Measurements from ENCODE around the gene SCARB1.

Gene SCARB1

GRCh38 chr12:124819080-124819479, 44.6 kb downstream of the SCARB1 start:
- DNase-seq = no peak

DNA sequence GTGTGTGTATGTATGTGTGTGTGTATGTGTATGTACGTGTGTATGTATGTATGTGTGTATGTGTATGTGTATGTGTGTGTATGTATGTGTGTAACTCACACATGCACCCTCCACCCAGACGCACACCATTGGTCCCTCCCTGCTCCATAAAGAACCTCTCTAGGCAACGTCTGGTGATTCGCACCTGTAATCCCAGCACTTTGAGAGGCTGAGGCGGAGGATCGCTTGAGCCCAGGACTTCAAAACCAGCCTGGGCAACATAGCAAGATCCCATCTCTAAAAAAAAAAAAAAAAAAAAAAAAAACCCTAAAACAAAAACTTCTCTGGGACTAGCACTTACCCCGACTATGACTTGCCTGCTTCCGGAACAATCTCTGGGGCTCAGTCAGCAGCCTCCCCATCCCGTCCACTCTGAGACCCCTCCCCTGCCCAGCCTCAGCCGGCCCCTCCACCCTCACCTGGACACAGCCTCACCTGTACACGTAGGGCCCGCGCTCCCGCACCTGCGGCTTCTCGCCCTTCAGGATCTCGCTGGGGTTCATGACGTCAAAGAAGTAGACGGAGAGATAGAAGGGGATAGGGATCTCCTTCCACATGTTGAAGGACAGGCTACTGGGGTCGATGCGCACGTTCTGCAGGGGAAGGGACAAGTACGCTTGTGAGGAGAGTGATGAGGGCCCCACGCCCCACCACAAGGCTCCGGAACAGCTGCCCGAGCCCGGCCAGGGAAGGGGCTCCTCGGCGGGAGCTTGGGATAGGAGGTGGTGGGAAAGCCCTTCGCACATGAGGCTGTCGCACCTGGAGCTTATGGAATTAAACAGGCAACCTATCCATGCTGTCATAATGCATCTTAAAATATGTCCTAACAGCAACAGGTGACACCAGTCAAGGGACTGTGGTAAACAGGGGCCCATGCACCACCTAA, 46.3 kb downstream of the SCARB1 start:
- no peak for DNase-seq

DNA sequence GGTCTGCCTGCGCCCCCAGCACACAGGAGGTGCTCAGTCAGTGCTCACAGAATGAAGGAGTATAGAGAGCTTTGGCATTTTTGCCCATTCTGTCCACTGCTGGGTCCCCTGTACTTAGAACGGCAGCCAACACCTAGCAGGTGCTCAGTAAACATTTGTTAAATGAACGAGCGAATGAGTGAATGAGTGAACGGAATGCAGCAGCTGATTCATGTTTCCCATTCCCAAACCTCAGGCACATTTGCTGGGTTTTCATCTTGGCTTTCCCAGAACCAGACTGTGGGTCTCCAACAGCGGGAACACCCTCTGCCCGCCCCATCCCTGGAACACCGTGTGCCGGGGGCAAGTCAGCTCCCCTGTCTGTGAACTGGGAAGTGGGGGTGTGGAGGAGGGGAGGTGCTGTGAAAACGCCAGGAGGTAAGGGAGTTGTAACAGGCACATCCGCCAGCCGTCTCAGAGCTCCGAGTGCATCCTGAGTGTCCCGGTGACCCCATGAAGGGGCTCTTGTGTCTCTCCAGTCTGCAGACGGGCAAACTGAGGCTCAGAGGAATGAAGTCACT, 47.3 kb downstream of the SCARB1 start:
- no peak for DNase-seq

DNA sequence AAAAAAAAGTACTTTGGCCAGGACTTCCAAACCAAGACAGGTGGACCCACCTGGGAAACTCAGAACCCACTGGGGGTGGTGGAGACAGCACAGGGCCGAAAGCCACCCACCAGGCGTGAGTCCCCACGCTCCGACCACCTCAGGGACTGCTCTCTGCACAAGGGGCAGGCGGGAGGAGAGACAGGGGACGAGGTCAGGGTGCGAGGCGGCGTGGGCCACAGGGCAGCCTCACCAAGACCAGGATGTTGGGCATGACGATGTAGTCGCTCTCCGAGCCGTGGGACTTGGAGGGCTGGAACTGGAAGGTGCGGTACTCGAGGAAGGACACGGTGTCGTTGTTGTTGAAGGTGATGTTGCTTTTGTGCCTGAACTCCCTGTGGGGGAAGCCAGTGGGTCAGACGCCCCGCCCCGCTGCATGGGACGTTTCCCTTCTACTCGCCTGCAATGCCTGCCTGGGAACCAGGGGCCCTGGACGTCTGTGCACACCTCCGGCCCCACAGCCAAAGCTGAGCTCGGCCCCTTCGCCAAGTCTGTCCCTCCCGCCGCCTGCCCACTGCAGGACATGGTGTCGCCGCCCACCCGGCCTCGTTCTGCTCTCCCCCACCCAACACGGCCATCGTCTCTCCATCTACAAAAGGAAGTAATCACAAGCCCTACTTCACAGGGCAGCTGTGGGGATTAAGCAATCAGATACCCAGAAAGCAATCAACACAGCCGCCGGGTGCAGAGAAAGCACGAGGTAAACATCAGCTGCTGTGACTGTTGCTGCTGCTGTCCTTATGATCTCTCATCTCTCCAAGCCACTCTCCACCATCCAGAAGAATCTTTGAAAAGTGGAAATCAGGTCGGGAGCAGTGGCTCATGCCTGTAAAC, 48.7 kb downstream of the SCARB1 start:
- no peak for DNase-seq

- DNase-seq = no peak
Measured at GRCh38 chr12:124813782-124814181, 49.9 kb downstream of the SCARB1 start.

- DNase-seq = no peak
Measured at GRCh38 chr12:124812979-124813378, 50.7 kb downstream of the SCARB1 start.

- DNase-seq = no peak
Measured at GRCh38 chr12:124812356-124812755, 51.3 kb downstream of the SCARB1 start.

DNA sequence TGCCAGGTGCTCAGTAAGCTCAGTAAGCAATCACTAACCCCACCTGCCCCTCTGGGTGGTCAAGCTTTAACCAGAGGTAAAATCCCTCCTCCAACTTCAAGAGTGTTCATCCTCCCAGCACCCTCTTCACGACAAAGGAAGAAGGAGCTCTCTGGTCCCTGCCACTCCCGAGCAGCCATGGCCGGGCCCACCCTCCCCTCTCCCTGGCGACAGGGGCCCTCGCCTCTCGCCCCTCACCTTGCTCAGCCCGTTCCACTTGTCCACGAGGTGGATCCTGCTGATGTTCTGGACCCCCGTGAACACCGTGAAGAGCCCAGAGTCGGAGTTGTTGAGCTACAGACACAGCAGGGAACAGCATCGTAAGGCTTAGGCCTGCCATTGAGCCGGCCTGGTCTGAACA, 52.0 kb downstream of the SCARB1 start:
- no peak for DNase-seq

GRCh38 chr12:124809878-124810277, 53.8 kb downstream of the SCARB1 start:
- DNase-seq = no peak

GRCh38 chr12:124809391-124809790, 54.3 kb downstream of the SCARB1 start:
- DNase-seq = no peak

DNA sequence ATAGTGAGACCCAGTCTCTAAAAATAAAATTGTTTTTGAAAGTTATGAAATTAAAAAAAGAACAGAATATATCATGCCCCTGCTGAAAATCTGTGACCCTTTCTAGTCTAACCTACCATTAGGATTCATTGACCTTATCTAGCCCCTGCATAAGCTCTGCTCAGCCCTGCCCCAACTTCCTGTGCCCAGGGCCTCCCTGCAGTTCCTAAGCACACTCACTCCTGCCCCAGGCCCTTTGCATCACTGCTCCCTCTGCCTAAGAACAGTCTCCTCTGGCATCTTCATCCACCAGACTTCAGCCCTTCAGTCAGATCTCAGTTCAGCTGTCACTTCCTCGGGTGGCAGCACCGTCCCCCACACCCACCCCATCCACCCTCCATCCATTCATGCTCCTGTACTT, 55.4 kb downstream of the SCARB1 start:
- no peak for DNase-seq

GRCh38 chr12:124805876-124806668, 57.6 kb downstream of the SCARB1 start:
- DNase-seq = no peak

- DNase-seq = no peak
Measured at GRCh38 chr12:124805050-124805449, 58.6 kb downstream of the SCARB1 start.

- no peak for DNase-seq
Measured at GRCh38 chr12:124804011-124804621, 59.5 kb downstream of the SCARB1 start.

- no peak for DNase-seq
Measured at GRCh38 chr12:124802361-124802760, 61.3 kb downstream of the SCARB1 start.

- no peak for DNase-seq
Measured at GRCh38 chr12:124800506-124800905, 63.2 kb downstream of the SCARB1 start.

GRCh38 chr12:124797321-124797720, 66.3 kb downstream of the SCARB1 start:
- DNase-seq = no peak

DNA sequence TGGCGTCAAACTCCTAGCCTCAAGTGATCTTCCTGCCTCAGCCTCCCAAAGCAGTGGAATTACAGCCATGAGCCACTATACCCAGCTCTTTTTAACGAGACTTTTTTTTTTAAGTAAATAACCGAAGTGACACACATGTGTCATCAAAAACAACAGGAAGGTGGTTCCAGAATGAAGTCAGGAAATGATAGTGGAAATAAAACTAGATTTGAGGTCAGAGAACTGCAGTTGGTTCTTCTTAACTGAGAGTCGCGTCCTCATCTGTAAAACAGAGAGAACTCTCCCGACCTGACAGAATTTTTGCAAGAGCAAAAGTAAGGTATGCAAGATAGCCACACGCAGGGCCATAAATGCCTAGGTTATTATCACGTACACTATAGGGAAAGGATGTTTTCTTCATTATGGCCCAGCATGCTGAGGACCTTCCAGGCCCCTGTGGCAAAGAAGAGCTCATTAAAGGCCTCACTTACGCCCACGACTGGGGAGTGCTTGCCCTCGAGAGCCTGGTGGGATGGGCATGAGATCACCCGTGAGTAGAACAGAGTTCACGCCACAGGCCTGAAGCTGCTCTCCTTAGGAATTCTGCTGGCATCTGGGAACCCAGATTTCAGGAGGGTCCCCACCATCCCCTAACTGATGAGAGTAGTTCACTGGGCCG, 67.2 kb downstream of the SCARB1 start:
- DNase-seq = no peak

- DNase-seq = no peak
Measured at GRCh38 chr12:124795081-124795948, 68.3 kb downstream of the SCARB1 start.

GRCh38 chr12:124792961-124793441, 70.7 kb downstream of the SCARB1 start:
- DNase-seq = no peak
